Chondrocyte (in vitro differentiated cells): ENCODE data around the gene DDI2. TPM values are rescaled to one million over a fixed set of nuclear protein-coding genes. Genes with fewer than 3 reads are reported as not detected.

Source experiments
- DNase-seq: peaks from one replicate; pipeline ENCODE4 v3.0.0; 2021; ENCODE audit warnings: mixed read lengths, low spot score
- H3K27ac Mint-ChIP-seq: one replicate; pipeline ENCODE4 v1.8.0; 2021; ENCODE audit warnings: mild to moderate bottlenecking, moderate library complexity, mixed read lengths; ENCODE audit not compliant: unreplicated experiment
- H3K27me3 Mint-ChIP-seq: 2 replicates; pipeline ENCODE4 v1.8.0; 2021; ENCODE audit warnings: low read depth, mixed read lengths
- H3K36me3 Mint-ChIP-seq: 2 replicates; pipeline ENCODE4 v1.8.0; 2021; ENCODE audit warnings: low read depth, mixed read lengths
- H3K4me1 Mint-ChIP-seq: 2 replicates; pipeline ENCODE4 v1.8.0; 2021; ENCODE audit warnings: low read depth, mild to moderate bottlenecking, mixed read lengths
- H3K4me3 Mint-ChIP-seq: one replicate; pipeline ENCODE4 v1.8.0; 2021; ENCODE audit warnings: mild to moderate bottlenecking, moderate library complexity, mixed read lengths; ENCODE audit not compliant: unreplicated experiment
- H3K9me3 Mint-ChIP-seq: 2 replicates; pipeline ENCODE4 v1.8.0; 2021; ENCODE audit warnings: low read depth, mixed read lengths
- CTCF ChIP-seq: fragments of 200-600 bp; sonication (generic); IDR thresholded peaks from 2 replicates; pipeline ENCODE4 v1.5.0; 2021; ENCODE audit warnings: antibody characterized with exemption, mild to moderate bottlenecking, moderate library complexity
- total RNA-seq: library from RNA; stranded (reverse); gene quantifications from 3 replicates; pipeline ENCODE4 v1.2.1, GENCODE V29; 2021

Gene DDI2
- total RNA-seq, 1 donor from 2014 or later: 20.0 TPM

GRCh38 chr1:15574741-15575140, 42.5 kb upstream of the DDI2 start:
- Mint-ChIP-seq H3K36me3 (peaks cover 4% of the 10 kb centered on the region), H3K27ac (peak overlapping the region; percentile 23), H3K9me3 (no peaks in the 10 kb centered on the region), H3K27me3 (no peaks in the 10 kb centered on the region), H3K4me1 (peaks cover 41% of the 10 kb centered on the region), H3K4me3 (no peak overlapping the region)
- DNase-seq: no peak
- TF ChIP-seq CTCF: no peak

- Mint-ChIP-seq H3K27me3 (no peaks in the 10 kb centered on the region), H3K27ac (no peak overlapping the region), H3K4me3 (no peak overlapping the region)
Observed at GRCh38 chr1:15575549-15576150, 41.6 kb upstream of the DDI2 start.

GRCh38 chr1:15577691-15578090, 39.6 kb upstream of the DDI2 start:
- no peak for DNase-seq
- Mint-ChIP-seq H3K9me3 (no peaks in the 10 kb centered on the region), H3K4me1 (peaks cover 30% of the 10 kb centered on the region), H3K27ac (no peak overlapping the region), H3K27me3 (no peaks in the 10 kb centered on the region), H3K4me3 (no peak overlapping the region), H3K36me3 (peaks cover 3% of the 10 kb centered on the region)
- TF ChIP-seq CTCF: no peak

More at GRCh38 chr1:15575549-15576150, 41.6 kb upstream of the DDI2 start:
- peaks cover 4% of the 10 kb centered on the region for H3K36me3 Mint-ChIP-seq
- no peak for TF ChIP-seq CTCF
- no peak for DNase-seq
- peaks cover 41% of the 10 kb centered on the region for H3K4me1 Mint-ChIP-seq
- H3K9me3 Mint-ChIP-seq: no peaks in the 10 kb centered on the region

GRCh38 chr1:15578921-15579682, 38.2 kb upstream of the DDI2 start:
- H3K4me3 Mint-ChIP-seq: no peak overlapping the region
- no peaks in the 10 kb centered on the region for H3K9me3 Mint-ChIP-seq
- no peak for TF ChIP-seq CTCF
- no peak for DNase-seq
- peaks cover 17% of the 10 kb centered on the region for H3K4me1 Mint-ChIP-seq
- H3K36me3 Mint-ChIP-seq: peaks cover 3% of the 10 kb centered on the region
- no peak overlapping the region for H3K27ac Mint-ChIP-seq
- no peaks in the 10 kb centered on the region for H3K27me3 Mint-ChIP-seq

- no peak for DNase-seq
- Mint-ChIP-seq H3K4me3 (no peak overlapping the region), H3K4me1 (peaks cover 12% of the 10 kb centered on the region), H3K27ac (no peak overlapping the region), H3K36me3 (peaks cover 3% of the 10 kb centered on the region), H3K9me3 (no peaks in the 10 kb centered on the region), H3K27me3 (no peaks in the 10 kb centered on the region)
- TF ChIP-seq CTCF: no peak
Observed at GRCh38 chr1:15579683-15580047, 37.6 kb upstream of the DDI2 start.
